HG02852 (cell line): ENCODE data around the gene RHOBTB3.

Experiments
- ATAC-seq: cut with Tn5 transposase; IDR thresholded peaks from one replicate; pipeline ENCODE4 v1.9.1; 2021; ENCODE audit warnings: mild to moderate bottlenecking, moderate library complexity; ENCODE audit not compliant: unreplicated experiment

RHOBTB3 gene

DNA sequence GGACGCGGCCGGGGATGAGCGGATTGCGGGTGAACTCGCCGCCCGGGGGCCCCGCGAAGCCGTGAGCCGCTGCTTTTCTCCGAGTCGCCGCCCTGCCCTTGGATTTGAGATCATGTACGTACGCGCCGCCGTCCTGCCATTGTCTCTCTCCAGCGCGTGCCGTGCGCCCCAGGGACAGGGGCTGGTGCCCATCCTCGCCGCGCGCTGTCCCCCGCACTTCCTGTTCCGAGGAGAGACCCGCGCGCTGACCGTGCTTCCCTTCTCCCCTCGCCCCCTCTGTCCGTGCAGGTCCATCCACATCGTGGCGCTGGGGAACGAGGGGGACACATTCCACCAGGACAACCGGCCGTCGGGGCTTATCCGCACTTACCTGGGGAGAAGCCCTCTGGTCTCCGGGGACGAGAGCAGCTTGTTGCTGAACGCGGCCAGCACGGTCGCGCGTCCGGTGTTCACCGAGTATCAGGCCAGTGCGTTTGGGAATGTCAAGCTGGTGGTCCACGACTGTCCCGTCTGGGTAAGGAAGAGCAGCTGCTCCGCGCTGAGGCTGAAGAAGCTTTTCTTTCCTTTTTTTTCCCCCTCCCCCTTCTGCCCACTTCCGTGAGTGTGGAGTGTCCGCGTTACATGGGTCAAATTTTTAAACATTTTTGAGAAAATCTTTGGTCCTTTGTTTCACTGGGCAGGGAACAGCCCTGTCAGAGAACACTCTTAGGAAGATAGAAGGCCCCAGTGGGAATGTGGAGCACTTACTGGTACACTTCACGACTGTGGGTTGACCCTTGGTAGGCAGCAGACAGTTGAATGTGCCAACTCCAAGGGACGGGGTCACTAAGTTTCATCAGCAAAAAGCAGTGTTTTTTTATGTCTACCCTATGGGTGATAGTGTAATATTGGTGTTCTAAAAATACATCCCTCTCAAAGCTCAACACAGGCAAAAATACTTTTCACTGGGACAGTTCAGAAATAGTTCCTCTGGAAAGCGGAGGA is 727 bp downstream of the RHOBTB3 start:
- ATAC-seq = peak; percentile 30

- no peak for ATAC-seq
Measured at GRCh38 chr5:95733107-95733665, 2.0 kb downstream of the RHOBTB3 start.

DNA sequence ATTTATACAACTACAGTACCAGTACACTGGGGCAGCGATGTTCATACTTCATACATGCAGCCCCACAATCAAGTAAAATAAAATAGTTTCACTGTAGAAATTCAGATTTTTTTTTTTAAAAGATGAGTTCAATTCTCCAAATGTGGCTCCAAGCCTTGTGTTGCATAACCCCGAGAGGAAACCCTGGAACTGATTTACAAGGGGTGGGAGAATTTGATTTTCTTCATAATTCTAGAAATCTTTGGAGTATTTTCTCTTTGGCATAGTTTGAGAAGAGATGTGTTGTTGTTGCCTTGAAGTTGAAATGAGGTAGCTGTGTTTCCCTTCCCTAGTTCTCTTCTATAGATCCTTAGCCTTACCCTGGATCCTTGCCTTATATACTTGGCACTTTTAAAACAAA is 3.1 kb downstream of the RHOBTB3 start:
- ATAC-seq = no peak

- no peak for ATAC-seq
Measured at GRCh38 chr5:95734906-95735305, 3.8 kb downstream of the RHOBTB3 start.

GRCh38 chr5:95735406-95735805 is 4.3 kb downstream of the RHOBTB3 start:
- no peak for ATAC-seq

DNA sequence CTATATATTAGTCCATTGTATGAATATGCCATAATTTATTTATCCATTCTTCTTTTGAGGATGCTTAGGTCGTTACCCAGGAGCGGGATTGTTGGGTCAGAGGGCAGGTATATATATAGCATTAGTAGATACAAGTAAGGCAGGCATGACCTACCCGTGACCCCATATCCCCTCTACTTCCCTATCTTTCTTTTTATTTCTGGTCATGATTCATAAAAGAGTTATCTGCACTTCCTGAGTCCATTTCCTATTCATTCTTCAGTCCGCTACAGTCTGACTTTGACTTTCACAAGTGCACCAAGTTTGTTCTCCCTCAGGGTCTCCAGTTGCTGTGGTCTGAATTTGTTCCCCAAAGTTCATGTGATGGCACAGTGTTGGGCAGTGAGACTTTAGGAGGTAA is 6.9 kb downstream of the RHOBTB3 start:
- no peak for ATAC-seq

DNA sequence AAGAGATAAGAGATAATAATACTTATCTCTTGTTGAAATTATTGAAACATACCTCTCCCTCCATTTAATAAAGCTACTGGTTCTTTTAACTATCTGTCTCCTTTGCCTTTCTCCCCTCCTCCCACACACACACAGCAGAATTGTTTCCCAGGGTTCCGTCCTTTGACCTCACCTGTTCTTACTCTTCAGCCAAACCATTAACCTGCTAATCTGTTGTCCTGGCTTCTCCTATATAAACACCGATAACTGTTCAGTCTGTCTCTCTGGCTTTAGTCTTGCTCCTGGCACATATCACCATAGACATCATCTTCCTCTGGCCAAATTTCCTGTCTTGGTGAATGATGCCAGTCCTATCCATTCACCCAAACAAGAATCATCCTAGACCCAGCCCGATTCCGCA is 7.7 kb downstream of the RHOBTB3 start:
- no peak for ATAC-seq

GRCh38 chr5:95739857-95740256 is 8.7 kb downstream of the RHOBTB3 start:
- ATAC-seq = no peak

DNA sequence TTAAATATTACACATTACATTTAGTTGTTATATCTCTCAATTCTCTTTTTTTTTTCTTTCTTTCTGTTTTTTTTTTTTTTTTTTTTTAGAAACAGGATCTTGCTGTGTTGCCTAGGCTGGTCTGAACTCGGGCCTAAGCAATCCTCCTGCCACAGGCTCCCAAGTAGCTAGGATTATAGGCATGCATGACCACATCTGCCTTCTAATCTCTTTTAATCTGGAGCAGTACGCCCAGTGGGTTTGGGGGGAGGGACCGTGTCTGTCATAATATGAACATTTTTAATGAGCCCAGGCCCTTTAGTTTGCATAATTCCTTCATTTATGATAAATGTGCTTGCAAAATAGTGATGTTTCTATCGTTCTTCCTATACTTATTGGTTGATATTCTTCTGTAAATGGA is 10.3 kb downstream of the RHOBTB3 start:
- ATAC-seq = no peak

DNA sequence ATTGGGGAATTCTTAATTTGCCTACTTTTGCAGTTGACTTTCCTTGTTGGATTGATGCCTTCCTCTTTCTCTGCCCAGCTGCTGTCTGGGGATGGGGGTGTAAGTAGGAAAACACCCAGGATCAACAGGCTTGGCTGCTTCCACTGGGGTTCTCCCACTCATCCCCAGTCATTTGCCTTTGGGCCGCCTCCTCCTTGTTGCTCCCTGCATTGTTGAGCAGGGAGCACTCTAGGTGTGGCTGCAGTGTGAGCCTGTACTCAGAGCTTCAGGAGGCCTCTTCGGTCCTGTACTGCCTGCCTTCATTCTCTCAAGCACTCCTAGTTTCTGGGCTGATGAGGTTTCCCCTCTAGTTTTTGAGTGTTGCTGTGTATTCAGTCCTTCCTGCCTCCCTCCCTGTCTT is 12.1 kb downstream of the RHOBTB3 start:
- ATAC-seq = no peak

- ATAC-seq = no peak
Measured at GRCh38 chr5:95743877-95744276, 12.7 kb downstream of the RHOBTB3 start.

DNA sequence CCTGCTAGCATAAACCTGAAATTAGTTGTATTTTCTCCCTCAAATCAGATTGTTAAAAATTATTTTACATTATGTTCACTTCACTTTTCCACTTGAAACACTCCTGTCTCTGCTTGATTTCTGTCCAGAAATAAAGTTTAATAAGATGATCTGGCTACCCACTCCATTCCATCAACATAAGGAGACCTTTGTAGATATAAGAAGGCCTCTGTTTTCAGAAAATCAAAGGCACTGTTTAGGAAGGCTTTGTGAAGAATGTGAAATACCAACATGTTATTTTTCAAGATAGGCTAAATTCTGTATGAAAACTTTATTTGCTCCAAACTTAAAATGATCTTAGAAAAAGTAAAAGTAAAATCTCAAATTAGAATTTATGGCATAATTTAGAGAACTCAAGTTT is 15.1 kb downstream of the RHOBTB3 start:
- no peak for ATAC-seq

GRCh38 chr5:95746722-95747679 is 15.9 kb downstream of the RHOBTB3 start:
- ATAC-seq = no peak

DNA sequence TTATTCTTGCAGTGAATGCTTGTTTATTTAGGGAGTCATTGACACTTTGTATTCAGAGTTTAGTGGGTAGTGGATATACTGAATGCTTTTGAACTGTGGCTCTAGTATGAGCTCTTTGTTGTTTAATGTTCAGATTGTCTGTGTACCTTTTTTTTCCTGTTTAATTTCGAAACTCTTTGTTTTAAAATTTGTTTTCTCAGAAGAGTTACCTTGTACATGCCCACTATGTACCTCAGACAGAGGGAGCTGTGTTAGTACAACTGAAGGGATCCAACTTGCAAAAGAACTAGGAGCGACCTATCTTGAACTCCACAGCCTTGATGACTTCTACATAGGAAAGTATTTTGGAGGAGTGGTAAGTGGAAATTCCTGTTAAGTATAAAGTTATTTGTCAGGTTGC is 17.0 kb downstream of the RHOBTB3 start:
- no peak for ATAC-seq

- no peak for ATAC-seq
Measured at GRCh38 chr5:95754545-95754944, 23.4 kb downstream of the RHOBTB3 start.

GRCh38 chr5:95759005-95759404 is 27.9 kb downstream of the RHOBTB3 start:
- no peak for ATAC-seq

DNA sequence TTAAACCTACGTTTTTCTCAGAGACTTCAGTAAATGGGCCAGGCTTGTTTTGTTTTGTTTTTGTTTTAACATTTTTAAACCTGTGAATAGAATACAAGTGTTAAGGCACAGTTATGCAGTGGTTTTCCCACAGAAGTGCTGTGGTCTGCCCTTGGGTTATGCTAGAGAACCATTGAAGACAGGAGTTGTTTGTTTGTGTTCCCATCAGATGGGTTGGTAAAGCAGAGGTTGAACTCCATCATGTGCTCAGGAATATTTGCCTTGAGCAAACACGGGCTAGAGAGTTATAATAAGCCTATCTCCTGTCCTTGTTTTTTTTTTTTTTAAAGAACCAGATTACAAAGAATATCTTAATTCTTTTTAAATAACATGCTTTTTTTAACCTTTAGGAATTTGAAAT is 28.5 kb downstream of the RHOBTB3 start:
- ATAC-seq = no peak

DNA sequence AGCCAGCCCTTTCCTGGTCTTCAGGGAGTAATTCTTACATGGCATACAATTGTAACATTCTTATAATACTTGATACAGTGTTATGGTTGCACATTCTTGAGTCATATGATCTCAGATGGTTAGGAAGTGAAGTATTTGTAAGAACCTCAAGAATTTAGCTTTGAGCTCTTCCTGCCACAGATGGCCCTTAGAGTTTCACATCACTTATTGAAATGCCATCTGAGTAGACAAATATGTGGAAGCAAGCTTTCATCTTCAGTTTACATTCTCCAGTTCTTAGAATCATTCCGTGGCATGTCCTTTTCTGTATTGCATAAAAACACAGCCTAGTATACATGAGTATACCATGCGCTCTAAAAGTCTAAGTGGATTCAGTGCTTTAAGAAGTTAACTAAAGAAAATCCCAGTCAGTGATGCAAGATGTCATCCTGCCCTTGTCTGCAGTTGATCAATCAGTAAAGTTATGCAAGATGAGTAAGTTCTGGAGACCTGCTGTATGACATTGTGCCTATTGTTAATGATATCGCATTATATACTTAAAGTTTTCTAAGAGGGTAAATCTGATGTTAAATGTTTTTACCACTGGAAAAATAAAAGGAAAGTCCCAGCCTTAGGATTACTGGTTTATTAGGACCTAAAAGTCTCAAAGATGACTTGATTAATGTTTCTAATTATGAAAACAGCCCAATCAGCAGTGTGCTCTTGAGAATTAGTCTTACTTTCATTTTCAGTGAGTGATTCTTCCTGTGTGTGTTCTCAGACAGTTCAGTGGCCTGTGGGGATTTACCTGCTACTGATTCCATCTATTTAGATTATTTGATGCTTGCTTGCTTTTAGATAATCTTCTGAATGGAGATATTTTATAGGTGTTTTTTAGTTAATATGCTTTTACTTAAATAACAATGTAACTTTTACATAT is 29.4 kb downstream of the RHOBTB3 start:
- peak; percentile 94 for ATAC-seq

GRCh38 chr5:95761771-95762651 is 30.9 kb downstream of the RHOBTB3 start:
- ATAC-seq = no peak
